ENCODE measurements around the gene STATH. TPM values are rescaled to one million over a fixed set of nuclear protein-coding genes. Genes with fewer than 3 reads are reported as not detected.
"Not testable (repeated sequence)": the region's sequence is repeated elsewhere in the genome, so short reads cannot be mapped to it uniquely, and the experiment has no call there.

STATH gene
- total RNA-seq, 4 donors from 2014 or later, result not detected

GRCh38 chr4:69999420-69999819 is 3.7 kb downstream of the STATH start:
- no peaks in the 10 kb centered on the region for H3K9me3 ChIP-seq
- no peak overlapping the region for H3K4me3 ChIP-seq
- H3K4me1 ChIP-seq, result no peaks in the 10 kb centered on the region
- H3K36me3 ChIP-seq, result no peaks in the 10 kb centered on the region
- 89 to 92% methylated on average over 3 of the region's 3 CpGs for WGBS, 2 donors (ENCODE audit: low coverage in 1 of 2)
- H3K27me3 ChIP-seq, result no peaks in the 10 kb centered on the region
- no peak overlapping the region for H3K27ac ChIP-seq
- ATAC-seq, result no peak
- TF ChIP-seq EP300 (IDR thresholded peaks at IDR 0.05) (no peak), POLR2AphosphoS5 (IDR thresholded peaks at IDR 0.05) (no peak), CTCF (IDR thresholded peaks at IDR 0.05) (no peak), POLR2A (IDR thresholded peaks at IDR 0.05) (no peak)

GRCh38 chr4:70000711-70001110 is 4.9 kb downstream of the STATH start:
- Histone ChIP-seq H3K27me3 (no peaks in the 10 kb centered on the region), H3K36me3 (no peaks in the 10 kb centered on the region), H3K4me1 (no peaks in the 10 kb centered on the region), H3K4me3 (no peak overlapping the region), H3K9me3 (no peaks in the 10 kb centered on the region), H3K27ac (no peak overlapping the region)
- TF ChIP-seq POLR2AphosphoS5 (IDR thresholded peaks at IDR 0.05) (no peak), POLR2A (IDR thresholded peaks at IDR 0.05) (no peak), EP300 (IDR thresholded peaks at IDR 0.05) (no peak), CTCF (IDR thresholded peaks at IDR 0.05) (no peak)
- ATAC-seq, result no peak
- WGBS, 2 donors (ENCODE audit: low coverage in 1 of 2), result 82 to 89% methylated on average over 1 of the region's 1 CpG

GRCh38 chr4:70002507-70002906 is 6.7 kb downstream of the STATH start:
- H3K27me3 ChIP-seq, result no peaks in the 10 kb centered on the region

GRCh38 chr4:70008771-70009170 is 13.0 kb downstream of the STATH start:
- H3K27ac ChIP-seq, result no peak overlapping the region
- H3K27me3 ChIP-seq, result no peaks in the 10 kb centered on the region
- TF ChIP-seq EP300 (IDR thresholded peaks at IDR 0.05) (no peak), CTCF (IDR thresholded peaks at IDR 0.05) (no peak), POLR2AphosphoS5 (IDR thresholded peaks at IDR 0.05) (no peak), POLR2A (IDR thresholded peaks at IDR 0.05) (no peak)
- H3K9me3 ChIP-seq, result no peaks in the 10 kb centered on the region
- no peak overlapping the region for H3K4me3 ChIP-seq
- no peaks in the 10 kb centered on the region for H3K36me3 ChIP-seq
- no peaks in the 10 kb centered on the region for H3K4me1 ChIP-seq
- no peak for ATAC-seq
- 54 to 71% methylated on average over 3 of the region's 3 CpGs for WGBS, 2 donors (ENCODE audit: low coverage in 1 of 2)

More at GRCh38 chr4:70002507-70002906, 6.7 kb downstream of the STATH start:
- H3K4me1 ChIP-seq, result no peaks in the 10 kb centered on the region
- no peak for ATAC-seq
- TF ChIP-seq POLR2A (IDR thresholded peaks at IDR 0.05), result no peak
- no peak for TF ChIP-seq POLR2AphosphoS5 (IDR thresholded peaks at IDR 0.05)
- no peak for TF ChIP-seq CTCF (IDR thresholded peaks at IDR 0.05)
- no peak for TF ChIP-seq EP300 (IDR thresholded peaks at IDR 0.05)
- H3K27ac ChIP-seq, result no peak overlapping the region
- no peaks in the 10 kb centered on the region for H3K9me3 ChIP-seq
- H3K36me3 ChIP-seq, result no peaks in the 10 kb centered on the region
- no peak overlapping the region for H3K4me3 ChIP-seq

GRCh38 chr4:70019006-70019405 is 23.2 kb downstream of the STATH start:
- H3K27ac ChIP-seq, H3K27me3 ChIP-seq, H3K9me3 ChIP-seq, H3K36me3 ChIP-seq, H3K4me1 ChIP-seq, H3K4me3 ChIP-seq, ATAC-seq: not testable (repeated sequence)
- WGBS, 2 donors (ENCODE audit: low coverage in 1 of 2), result no CpG with 5 or more reads among the region's 10 CpGs

- Histone ChIP-seq H3K4me1 (no peaks in the 10 kb centered on the region), H3K27me3 (no peaks in the 10 kb centered on the region), H3K36me3 (no peaks in the 10 kb centered on the region), H3K4me3 (no peak overlapping the region), H3K9me3 (no peaks in the 10 kb centered on the region), H3K27ac (no peak overlapping the region)
- TF ChIP-seq EP300 (IDR thresholded peaks at IDR 0.05) (no peak), POLR2AphosphoS5 (IDR thresholded peaks at IDR 0.05) (no peak), CTCF (IDR thresholded peaks at IDR 0.05) (no peak), POLR2A (IDR thresholded peaks at IDR 0.05) (no peak)
- 76 to 77% methylated on average over 2 of the region's 2 CpGs for WGBS, 2 donors (ENCODE audit: low coverage in 1 of 2)
- no peak for ATAC-seq
These were observed 27.5 kb downstream of the STATH start for GRCh38 chr4:70023218-70023617.
